ENCODE data around the gene PUDP.
A peak's percentile ranks its signal among the peaks of the same experiment; 100 is the strongest.
"Not testable (repeated sequence)": the region's sequence is repeated elsewhere in the genome, so short reads cannot be mapped to it uniquely, and the experiment has no call there.

PUDP gene

DNA sequence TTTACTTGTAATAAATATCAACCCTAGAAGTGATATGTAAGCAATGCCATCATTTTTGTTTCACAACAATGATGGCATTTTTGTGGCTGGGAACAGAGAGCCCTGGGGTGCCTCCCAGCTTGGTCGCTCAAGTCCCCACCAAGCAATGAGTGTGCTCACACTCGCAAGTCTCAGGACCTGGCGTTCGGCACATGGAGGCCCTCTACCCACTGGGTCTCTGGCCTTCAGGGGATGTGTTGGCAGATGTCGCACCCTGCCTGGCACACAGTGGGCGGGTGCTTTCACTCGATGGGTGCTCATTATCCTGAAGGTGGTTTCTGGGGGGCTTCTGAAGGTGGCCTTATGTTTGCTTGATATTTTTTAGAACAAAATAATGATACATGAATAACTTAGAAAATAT, 75.1 kb downstream of the PUDP start:
- DNase-seq: no peak

DNA sequence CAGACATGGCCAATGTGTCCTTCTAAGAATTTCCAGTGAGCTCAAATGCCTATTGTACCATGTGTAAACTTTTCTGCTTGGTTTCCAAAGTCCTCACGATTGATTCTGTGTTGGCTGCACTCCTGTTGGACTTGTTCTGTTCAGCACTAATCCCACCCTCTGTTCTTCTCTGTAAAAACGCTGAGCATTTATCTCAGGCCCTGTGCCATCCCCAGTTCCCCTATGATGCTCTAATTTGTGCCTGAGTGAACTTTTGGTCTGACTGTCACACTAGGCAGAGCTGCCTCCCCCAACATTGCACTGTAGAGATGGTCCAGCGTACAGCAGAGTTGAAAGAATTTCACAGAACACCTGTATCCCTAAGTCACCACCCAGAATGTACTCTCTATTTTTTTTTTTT, 76.6 kb downstream of the PUDP start:
- no peak for DNase-seq

DNA sequence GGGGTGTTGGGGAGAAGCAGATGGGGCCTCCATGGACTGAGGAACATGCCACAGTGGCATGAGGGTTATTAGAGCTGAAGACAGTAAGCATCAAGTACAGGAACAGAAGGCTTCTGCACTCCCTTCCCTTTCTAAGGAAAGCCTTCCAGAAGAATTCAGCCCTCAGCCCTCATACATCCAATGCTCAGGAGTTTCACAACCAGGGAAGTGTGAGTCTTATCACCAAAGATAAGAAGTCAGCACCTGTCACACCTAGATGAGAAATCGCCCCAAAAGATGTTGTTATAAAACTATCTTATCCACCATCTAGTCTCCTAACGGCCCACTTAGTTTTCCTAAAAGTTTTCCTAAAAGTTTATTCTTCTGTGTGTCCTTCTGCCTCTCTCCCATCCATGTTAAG, 78.4 kb downstream of the PUDP start:
- no peak for DNase-seq

DNA sequence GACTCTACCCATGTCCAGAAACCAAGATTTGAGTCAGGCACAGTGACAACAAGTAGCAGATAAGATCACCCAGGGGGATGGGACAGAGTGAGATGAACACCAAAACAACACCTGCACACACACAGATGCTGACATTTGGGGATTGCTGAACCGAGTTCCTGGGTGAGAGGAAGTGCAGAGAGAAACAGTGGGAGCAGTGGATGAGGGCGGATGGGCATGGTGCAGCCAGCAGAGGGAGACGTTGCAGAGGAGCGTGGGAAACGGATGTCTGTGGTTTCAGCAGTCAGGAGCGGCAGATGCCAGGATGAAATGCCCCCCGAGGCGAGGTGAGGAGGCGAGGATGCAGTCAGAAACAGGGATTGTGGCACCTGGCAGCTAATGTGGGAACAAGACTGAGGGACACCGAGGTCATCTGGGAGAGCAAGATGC, 79.0 kb downstream of the PUDP start:
- DNase-seq: peak; percentile 31

DNA sequence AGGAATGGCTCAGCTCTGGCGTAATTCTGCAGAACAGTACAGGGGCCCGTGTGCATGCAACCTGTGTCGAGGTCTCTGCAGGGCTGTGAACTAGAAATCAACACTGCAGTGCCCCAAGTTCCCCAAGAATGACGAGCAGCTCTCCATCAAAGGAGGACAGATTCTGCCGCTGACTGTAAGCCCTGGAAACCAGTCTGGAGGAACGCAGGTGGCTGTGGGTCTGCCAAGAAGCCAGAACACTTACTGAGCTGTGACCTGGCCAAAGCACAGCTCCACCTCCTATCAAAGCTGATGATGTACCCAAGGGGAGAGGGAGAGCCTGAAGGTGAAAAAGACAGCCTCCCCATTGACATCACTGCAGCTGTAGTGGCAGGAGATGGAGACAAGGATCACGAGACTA, 80.7 kb downstream of the PUDP start:
- DNase-seq: no peak

DNA sequence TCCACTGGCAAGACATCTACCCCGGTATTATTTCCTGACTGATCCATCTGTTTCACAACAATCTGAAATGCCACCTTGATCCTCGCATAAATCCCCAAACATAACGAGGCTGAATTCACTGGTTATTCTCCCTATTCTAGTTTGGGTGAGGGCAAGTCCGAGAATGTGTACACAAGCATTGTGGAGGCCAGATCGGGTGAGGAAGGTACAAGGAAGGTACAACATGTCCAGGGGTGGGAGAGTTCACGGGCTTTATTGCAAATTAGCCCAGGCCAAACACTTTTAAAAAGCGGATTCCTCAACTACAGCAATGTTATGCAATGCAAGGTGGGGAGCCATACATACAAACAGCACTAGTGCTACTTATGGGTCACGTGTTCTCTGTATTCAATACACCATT, 82.5 kb downstream of the PUDP start:
- no peak for DNase-seq

DNA sequence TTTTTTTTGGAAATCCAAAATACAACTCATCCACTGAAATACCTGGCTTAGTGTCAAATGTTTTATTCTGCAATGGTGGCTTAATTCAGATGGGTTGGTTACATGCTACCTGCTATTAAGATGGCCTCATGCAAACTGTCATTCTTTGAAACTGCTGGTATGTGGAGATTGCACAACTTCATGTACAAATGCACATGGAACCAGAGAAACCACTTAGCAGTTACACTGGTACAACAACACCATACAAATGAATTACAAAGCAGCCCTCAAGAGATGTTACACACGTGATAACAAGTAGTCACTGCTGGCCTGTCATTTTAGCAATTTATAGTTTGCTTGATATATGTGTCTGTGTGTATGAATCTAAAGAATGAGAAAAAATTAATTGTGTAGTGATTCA, 85.0 kb downstream of the PUDP start:
- no peak for DNase-seq

DNA sequence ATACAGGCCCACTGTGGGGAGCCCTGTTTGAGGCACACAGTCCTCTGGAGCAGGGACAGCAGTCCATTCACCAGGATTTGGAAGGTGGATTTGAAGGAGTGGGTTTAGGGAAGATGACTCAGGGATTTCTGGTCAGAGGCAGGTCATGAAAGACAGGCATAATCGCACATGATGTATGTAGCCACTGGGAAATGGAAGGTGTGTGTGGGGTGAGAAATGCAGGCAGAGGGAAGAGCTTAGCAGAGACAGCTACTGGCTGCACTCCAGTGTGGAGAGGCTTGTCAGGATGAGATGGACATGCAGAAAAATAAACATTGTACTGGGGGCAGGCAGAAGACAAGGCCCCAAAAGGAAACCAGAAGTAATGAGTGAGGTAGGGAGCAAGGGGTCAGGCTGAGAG, 85.7 kb downstream of the PUDP start:
- no peak for DNase-seq

DNA sequence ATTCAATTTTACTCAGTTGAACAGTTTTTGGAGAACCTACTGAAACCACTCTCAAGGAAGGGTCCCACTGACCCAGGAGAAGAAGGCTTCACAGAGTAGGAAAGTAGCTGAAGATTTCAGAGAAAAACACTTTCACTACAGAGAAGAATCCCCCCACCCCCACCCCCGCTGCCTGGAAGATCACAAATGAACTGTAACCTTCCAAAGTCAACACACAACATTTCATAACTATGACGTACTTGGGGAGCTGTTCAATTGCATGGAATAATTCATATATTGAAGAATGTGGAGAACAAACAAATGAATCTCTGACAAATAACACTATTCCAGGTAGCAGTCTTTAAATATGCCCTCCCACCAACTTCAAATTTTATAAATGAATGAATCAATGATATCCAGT, 86.5 kb downstream of the PUDP start:
- no peak for DNase-seq

DNA sequence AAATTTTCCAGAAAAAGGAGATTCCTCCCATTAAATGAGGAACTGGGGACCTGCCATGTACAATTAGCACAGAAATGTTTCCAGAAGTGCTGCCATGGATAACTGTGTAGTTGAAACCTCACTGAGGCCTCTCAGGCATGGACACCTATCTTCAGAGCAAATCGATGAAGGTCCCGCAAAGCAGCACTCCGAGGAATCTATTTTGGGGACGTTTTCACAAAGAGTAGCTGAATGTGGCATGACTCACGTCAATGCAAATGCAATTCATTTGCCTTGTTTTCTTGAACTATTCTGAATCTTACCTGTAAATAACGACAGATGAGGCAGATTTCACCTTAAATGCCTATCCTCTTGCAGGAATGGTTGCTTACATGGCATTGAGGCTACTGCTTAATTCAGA, 87.5 kb downstream of the PUDP start:
- no peak for DNase-seq

DNA sequence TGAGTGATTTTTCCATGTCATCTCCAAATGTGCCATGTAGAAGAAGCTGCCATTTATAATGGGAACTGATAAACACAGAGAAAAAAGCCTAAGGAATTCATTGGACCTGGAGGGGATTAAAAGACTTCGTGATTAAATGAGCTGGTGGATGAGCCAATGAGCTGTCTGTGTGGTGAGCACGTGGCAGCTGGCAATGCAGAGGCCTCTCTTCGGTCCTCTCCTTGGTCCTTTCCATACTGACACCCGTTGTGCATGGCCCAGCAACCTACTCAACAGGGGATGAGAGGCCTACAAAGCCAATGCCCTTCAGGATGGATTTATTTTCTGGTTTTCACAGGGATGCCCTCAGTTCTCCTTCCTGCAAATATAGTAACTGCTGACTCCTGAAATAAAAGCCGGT, 88.1 kb downstream of the PUDP start:
- DNase-seq: no peak

DNA sequence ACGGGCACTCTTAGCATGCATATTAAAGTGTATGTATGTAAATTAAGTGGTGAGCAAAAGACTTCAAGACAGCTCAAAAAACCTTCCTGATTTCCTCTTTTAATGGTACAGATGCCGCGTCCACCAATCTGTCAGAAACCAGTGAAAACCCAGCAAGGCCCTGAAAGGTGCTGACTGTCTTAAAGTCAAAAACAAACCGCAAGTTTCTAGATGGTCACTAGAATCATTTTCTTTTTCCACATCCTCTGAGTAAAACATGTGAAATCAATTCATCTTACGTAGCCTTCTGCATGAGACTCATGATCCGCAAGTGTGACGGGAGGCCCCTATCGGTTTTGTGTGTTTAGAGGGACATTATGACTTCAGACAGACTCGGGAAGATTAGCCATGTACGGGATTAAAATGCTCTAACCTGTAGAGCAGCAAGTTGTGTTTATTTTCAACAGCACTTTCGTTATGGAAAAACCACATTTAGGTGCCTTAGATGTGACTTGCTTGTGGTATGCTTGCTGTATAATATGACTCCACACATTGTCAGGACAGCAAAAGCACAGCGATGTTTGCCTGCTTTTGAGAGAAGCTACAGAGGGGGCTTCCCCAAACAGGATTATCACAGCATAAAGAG, 88.6 kb downstream of the PUDP start:
- no peak for DNase-seq

DNA sequence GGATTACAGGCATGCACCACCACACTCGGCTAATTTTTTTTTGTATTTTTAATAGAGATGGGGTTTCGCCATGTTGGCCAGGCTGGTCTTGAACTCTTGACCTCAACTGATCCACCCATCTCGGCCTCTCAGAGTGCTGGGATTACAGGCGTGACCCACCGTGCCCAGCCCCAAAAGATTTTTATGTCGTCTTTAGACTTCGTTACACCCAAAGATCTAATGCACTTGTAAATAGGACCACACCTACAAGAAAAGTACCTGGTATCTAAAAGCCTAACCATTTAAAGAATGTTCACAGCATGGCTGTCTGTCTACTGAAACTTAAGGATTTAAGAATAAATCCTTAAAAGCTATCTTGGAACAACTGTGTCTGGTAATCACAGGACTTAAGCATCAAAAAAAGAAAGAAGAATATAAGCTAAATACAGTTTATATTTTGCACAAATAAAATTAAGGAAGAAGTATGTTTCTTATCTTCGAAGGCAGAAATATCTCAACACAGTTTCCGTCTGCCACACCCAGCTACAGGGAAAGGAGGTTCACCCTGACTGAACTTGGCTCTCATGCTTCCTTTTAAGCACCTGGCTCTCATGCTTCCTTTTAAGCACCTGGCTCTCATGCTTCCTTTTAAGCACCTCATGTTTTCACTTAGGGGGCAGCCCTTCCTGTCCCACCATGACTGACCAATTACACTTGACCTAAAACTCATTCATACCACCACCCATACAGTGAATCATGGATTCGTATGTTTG, 92.4 kb downstream of the PUDP start:
- no peak for DNase-seq

DNA sequence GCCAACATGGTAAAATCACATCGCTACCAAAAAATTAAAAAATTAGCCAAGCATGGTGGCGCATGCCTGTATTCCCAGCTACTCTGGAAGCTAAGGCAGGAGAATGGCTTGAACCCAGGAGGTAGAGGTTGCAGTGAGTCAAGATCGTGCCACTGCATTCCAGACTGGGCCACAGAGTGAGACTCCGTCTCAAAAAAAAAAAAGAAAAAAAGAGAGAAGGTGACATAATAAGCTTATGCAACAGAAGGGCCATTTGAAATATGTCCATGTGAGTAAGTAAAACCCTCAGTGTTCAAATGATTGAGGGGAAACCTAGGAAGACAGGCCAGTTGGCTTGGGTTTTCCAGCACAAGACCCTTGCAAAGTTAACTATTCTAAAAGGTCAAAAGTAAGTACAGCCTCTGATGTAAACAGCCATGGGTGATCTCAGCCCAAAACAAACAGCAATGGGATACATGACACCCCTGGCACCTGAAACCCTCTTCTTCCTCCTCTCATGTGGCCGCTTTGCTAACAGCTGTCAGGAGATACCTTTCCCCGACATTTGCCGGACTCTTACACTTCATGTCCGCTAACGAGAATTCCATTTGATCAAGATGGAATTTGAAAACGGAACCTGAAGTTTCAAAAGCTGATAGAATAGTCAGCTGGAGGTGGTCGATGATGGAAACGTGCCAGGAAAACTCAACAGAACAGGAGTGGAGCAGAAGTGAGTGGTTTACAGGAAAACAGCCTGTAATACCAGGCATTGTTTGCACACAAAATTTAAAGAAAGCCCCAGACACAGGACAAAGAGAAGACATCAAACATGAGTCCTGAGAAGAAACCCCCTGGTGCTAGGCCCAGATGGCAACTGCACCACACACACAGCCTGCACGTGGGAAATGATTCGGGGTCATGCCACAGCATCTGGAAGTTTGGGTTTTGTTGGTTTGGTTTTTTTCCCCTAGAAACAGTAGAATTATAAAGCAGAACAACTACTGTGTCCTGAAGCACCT, 93.4 kb downstream of the PUDP start:
- DNase-seq: no peak

DNA sequence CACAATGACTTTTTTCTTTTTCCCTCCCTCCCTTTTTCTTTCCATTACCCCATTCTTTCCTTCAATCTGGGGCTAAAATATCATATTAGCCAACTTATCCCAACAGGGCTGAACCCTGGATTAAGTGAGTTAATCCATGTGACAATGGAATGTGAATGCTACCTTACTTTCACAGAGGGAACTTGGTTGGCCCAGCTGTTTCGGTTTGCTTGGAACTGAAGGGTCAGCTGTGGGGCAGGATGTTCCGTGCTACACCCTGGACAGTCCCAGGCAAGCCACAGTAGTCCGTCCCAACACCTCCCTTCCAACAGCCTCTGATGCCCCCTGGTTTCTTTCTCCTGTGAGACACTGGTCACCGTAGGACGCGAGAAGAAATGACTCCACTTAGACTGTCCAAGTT, 95.4 kb downstream of the PUDP start:
- no peak for DNase-seq

DNA sequence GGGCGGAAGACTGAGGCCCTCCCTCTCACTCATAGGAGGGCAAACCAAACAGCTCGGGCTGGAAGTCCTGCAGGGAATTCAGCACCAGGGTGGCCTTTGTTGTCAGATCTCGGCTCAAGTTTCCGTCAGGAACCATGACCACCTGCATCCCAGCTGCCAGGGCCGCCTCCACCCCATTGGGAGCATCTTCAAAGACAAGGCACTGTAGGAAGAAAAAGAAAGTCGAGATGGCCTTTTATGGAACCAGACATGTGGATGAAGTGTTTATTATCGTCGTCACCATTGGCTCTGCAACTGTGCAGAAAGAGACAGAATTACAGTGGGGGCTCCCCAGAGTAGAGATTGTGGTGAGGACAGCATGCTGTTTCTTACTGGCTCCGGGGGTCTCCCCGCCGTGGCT, 97.7 kb downstream of the PUDP start:
- no peak for DNase-seq

DNA sequence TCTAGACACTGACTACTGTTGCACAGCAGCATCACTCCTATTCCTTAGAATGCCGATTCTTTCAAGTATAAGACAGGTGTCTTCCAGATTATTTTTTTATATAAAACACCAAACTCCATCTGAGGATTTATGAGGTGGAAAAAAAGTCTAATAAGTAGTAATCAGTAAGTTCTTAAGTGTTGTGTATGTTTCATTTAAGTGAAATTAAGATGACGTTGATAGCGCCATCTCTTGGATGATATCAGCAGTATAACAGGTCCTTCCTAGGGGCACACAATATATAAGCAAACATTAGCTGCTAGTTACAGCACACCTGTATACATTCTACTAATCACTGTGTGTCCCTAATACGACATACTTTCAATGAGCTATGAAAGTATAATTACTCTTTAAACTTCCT, 100.0 kb downstream of the PUDP start:
- DNase-seq: no peak

DNA sequence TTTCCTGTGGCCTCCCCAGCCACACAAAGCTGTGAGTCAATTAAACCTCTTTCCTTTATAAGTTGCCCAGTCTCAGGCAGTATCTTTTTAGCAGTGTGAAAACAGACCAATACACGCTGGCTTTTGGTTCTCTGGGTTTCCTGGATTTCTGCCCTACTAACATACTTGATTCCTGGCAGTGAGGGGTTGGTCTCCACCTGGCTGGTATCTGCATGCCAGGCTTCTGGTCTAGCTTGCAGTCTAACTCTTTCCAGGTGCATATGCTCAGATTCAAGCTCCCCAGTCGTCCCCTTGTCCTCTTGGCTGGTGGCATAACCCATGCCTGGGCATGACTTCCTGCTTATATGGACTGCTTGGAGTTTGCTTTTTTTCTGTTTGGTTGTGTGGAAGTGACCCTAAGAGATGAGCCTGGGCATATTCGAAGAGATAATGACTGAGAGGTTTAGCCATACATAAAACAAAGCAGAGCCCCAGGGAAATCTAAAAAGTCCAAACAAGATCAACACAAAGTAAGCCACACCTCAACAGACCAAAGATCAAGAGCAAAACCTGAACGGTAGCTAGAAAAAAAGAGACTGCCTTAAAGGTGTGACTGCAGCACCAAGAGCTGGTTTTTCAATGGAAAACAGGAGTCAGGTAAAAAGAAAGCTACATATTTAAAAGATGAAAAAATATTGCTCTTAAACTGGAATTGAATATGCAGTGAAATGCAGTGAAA, 102.6 kb downstream of the PUDP start:
- no peak for DNase-seq

DNA sequence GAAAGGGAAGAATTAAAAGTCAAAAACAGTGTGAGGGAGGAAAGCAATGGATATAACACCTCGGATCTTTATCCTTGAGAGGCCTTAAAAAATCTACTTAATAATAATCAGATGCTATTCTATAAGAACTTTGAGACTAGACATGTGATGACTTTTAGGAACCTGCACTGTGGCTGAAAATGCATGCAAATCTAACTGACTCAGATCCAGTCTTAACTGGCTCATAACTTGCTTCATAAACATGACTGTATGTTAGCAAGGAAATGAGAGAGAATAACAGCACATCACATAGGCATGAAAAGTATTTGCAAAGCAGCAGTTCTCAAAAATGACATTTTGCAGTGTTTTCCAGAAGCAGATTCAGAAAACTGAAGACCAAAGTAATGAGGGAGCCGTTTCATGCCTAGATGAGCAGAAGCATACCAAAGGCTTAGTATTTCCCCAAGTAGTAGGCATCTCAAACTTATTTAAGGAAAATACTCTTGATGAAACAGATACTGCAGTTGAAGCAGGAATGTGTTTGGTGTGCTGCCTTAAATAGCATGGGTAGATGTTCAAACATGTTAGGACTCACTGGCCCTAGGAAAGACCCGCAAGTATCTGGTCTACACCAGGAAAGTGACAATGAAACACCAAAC, 104.0 kb downstream of the PUDP start:
- peak; percentile 78 for DNase-seq

DNA sequence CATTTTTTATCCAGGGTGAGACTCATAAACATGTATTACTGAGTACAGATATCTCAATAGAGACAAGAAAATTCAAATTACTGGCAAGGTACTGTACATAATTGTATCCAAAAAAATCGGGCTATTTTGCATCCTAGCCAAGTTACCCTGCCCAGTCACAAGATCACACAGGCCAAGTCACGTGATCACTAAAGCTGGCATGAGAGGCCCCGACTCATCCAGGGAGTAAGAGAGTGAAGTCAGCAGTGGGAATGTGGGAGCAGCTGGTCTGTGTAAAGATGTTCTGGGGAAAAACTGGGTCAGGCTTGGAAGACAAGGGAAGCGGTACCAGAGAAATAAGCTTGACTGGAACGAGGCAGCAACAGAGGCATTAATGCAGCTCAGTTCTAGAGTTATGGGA, 119.7 kb downstream of the PUDP start:
- no peak for DNase-seq

DNA sequence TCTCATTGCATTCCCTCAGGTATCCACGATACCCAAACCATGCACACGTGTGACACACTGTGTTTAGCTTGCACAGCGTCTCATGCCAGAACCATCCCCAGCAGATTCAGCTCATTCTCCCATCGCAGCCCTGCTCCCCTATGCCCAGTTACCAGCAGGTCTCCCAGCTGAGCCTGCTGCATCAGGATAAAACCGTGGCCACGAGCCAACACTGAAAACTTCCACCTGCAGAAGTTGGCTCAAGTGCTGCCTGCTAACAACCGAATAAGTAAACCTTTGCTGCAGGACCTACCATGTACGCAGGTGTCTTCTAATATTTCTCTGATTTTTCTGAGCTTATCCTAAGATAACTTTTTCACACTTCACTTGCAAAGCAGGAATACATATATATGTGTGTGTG, 120.9 kb downstream of the PUDP start:
- no peak for DNase-seq

DNA sequence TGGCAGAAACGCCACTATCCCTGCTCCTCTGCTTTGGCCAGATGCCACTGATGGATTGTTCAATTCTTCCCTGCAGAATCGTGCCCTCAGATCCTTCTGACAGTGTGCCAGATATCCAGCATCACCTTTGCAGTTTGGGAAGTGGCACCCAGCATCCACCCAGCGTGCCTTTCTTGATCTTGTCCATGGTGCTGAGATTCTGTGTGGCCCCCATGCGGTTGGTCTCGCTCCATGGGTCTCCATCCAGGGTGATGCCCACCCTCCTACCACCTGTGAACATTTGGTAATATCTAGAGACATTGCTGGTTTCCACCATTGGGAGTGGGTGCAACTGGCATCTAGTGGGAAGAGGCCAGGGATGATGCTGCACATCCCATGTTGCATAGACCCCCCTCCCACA, 121.6 kb downstream of the PUDP start:
- DNase-seq: not testable (repeated sequence)
